ENCODE measurements around the gene DDX24.
A peak's percentile ranks its signal among the peaks of the same experiment; 100 is the strongest.

The DDX24 gene

DNA sequence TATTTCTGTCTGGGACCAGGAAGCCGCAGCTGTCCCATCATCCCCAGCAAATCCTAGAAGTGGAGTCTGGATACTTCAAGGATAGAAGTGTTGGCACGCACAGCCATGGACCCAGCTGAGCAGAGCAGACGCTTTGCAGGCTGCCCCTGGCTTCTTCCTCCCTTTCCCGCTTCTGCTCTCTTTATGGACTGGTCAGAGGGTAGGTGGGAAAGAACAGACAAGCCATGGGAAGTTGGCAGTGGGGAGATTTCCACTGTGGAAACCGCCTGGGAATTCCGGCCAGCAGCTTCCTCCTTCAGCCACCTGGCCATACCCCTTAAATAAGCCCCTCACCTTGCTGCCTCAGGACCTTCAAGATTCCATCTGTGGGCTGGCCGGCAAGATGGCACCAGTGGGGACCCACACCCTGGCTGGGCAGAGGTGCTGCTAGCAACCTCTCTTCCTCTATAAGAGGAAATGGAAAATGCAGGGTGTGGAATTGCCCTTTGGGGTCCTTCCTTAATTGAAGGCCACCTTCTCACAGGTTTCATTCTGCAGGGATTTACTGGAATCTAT lies 34.2 kb downstream of the DDX24 start:
- no peak for DNase-seq

DNA sequence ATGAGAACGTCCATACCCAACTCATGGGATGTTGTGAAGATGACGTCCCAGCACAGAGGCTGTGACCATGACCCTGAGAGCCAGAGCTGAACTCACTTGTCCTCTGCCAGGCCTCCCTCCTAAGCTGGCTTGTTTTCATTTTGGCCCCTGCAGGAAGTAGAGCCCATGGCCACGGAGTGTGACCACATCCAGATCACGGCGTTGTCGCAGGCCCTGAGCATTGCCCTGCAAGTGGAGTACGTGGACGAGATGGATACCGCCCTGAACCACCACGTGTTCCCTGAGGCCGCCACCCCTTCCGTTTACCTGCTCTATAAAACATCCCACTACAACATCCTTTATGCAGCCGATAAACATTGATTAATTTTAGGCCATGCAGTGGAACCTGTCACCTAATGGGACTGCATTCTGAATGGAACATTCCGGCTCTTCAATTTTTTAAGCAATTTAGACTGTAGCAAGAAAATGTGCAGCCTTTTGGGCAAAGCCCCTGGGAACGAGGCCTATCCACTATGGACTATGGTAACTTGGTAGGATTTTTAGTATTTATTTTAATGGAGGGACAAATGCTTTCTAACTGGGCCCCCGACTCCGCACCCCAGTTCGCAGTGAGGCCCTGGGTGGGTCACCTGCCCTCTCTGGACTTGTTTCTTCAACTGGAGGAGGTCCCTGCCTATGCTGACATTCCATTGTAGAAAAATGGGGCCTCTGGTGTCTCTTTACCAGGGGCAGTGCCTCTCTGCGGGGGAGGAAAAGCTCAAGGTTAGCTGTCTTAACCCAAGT lies 35.2 kb downstream of the DDX24 start:
- DNase-seq: no peak

DNA sequence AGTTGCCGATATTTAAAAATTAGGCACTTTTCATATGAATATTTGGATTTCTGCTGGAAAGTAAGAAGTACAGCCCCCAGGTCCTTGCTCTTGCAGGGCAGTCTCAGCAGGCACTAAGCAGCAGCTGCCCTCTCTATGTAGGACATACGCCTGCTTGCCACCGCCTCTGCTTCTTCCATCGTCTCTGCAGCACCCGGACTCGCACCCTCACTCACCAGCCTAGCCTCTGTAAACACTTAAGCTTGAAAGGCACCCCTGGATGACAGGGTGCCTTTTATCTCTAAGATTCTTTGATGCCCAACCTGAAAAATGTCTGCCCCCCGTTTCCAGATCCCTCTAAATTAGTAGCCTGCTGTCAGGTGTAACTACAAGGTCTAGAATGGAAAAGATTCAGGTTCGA lies 35.9 kb downstream of the DDX24 start:
- DNase-seq: no peak

DNA sequence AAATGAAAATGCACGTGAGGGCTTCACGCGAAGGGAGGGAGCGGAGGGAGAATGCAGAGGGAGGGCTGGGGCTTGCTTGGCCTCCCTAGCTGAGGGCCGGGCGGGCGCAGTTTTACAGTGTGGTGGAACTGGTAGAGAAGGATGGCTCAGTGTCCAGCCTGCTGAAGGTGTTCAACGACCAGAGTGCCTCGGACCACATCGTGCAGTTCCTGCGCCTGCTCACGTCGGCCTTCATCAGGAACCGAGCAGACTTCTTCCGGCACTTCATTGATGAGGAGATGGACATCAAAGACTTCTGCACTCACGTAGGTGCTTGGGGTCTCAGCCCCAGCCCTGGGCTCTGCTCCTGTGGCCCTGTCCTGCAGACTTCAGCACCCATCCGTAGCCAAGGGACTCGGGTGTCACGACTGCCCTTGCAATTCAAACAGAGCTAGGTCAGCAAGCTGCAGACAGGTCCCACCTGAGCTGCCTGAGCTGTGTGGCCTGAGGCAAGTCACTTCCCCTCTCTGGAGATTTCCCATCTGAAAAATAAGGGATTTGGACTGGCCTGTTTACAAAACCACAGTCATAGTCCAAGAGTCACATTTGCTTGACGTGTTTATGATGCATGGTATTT lies 36.4 kb downstream of the DDX24 start:
- DNase-seq: no peak

DNA sequence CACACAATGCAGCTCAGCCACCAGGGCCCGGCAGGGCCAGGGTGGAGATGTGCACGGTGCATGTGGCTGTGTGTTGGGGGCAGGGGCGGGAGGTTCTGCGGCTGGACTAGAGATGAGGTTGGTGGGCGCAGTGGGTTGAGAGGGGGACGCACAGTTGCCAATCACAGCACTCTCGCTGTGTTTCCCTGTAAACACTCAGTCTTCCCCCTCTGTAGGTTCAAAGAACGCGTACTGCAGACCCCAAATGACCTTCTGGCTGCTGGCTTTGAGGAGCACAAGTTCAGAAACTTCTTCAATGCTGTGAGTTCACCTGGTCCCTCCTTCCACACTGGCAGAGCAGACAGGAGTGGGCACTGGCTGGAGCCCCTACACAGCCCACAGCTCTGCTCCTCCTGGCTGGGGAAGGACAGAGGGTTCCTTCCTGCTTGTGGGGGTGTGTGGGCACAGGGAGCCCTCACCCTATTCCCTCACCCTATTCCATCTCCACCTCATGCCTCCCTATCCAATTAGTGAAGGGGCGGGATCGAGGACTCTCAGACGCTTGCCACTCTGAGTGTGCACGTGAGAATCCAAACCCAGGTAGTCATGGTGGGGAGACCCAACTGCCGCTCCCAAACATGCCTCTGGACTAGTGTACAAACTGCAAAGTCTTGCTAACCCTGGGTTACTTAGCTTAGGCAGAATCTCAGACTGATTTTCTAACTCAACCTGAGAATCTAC lies 37.1 kb downstream of the DDX24 start:
- DNase-seq: no peak

DNA sequence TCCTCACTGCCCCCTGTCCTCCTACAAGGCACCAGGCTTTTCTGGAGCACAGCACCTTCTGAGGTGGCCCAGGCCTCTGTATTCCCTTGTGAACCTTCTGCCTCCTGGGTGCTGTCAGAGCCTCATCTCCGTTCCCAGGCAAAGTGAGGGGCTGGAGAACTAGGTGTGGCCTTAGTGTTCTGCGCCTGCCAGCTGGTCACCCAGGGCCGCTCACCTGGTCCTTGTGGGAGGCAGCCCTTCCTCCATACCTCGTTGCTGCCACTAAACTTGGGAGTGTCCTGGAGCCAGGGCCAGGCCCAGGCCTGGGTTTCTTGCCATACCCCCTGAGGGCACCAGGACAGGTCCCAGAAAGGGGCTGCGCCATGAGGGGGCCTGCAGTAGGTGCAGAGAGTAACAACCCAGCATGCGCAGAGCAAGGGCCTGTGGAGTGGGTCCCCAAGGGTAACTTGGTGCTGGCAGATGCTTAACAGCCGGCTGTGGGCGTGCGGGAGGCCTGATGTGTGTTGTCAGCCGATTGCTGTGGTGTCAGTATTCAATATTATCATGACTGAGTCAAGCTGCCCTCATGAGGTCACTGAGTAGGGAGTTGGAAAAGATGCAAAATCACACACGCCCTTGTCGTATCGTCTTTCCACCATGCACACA lies 37.8 kb downstream of the DDX24 start:
- DNase-seq: no peak

DNA sequence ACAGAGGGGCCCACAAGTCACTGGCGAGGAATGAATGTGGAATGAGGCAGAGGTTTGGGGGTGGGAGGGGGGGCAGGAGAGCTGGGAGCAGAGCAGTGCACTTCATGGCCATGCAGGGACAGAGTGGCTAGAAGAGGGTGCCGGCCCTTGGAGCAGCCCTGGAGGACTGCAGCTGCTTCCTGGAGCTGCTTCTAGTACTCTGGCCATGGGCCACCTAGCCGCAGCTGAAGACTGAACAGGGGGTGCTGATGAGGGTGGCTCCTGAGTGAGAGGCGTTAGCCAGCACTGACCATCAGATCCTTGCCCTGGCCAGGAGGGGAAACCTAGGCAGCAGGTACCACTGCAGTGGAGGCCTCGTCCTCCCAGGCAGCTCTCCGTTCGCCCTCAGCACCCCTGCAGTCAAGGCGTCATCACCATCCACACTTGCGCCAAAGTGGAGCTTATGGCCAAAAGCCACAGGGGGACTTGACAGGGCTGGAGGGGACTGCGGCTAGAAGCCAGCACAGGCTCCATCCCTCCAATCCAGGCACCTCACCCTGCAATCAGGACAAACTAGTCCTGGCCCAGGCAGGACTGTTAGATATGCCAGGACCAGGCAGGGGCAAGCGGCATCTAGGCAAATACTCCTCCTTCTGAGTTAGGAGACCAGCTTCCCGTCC lies 38.4 kb downstream of the DDX24 start:
- no peak for DNase-seq

DNA sequence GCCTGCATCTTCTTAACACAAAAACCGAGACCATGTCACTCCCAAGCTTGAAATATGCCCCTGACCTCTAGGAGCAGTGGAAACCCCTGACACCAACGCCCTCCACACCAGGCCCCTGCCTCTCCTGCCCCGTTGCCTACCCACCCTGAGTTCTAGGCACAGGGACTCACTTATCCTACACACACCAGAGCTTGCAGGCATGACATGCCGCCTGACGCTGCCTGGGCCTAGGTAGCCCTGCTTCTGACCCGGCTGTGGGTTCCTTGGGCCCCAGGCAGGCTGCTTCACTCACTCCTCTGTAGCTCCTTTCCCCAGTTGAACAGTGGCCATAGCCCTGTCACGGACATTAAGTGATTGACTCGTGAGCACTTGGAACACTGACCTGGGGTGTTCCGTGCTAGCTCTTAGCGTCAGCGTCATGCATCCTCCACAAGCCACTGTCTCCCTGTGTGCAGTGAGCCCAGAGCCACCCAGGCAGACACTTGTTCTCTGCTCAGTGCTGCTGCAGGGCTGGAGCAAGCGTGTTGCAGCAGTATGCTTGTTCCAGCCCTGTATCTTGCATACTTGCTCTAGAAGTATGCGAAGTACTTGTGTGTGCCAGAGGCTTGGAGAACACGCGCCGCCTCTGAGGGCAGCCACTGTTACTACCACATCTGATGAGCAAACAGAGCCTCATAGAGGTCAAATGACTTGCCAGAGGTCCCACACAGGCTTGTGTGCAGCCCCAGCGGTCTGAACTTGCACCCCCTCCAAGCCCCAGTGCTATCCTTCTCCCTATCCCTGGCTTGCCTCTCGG lies 39.3 kb downstream of the DDX24 start:
- DNase-seq: no peak

DNA sequence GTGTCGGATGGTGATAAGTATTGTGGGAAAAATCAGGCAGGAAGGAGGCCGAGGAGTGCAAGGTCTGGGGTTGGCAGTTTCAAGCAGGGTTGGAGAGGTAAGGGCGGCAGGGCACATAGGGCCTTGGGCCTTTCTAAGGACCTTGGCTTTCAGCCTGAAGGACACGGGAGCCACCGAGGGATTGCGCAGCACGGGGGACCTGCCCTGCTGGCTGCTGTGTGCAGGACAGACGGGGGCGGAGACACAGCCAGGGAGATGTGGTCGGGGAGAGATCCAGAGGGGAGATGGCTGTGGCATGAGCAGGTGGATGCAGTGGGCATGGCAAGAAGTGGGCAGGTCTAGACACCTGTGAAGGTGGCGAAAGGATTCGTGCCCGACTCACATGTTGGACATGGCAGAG lies 40.2 kb downstream of the DDX24 start:
- DNase-seq: no peak

DNA sequence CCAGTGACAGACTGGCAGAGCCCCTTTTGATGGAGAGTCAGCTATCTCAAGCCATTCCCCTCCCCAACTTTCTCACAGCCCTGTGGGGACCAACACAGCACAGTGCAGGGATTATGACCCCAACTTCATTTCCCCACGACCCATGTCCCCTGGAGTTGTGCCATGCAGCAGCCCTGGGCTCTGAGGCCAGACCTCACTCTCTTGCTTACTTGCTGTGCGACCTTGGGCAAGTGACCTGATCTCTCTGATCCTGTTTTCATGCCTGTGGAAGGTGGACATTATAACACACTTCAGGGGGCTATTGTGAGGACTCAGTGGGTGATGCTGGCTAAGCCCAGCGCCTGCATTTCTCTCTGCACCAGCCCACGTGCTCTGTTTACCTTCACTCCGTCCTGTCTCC lies 40.8 kb downstream of the DDX24 start:
- DNase-seq: no peak

DNA sequence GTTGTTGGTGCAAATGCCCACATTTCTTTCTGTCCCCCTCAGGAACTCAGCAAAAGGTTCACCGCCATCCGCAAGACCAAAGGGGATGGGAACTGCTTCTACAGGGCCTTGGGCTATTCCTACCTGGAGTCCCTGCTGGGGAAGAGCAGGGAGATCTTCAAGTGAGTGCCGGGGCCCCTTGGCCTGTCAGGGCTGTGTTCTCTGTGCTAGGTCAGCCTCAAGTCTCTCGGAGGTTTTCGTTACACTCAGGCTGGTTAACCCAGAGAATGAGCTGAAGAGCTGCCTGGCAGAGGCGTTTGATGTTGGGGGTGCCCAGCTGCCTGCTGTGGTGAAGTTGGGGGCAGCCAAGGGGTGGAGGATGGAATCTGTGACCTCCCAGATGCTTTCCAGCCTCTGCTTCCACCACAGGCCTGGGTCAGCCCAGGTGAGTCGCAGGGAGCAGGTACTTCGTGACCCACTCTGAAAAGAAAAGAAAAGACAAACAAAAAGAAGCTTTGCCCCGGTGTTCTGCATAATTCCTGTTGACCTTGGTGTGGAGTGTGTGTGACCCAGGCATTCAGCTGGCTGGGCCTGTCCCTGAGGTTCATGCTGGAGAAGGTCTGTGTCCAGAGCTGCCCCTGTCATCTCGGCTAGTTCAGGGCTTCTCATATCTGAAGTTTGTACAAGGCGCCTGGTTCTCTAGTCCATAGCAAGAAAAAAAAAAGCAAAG lies 41.9 kb downstream of the DDX24 start:
- no peak for DNase-seq

DNA sequence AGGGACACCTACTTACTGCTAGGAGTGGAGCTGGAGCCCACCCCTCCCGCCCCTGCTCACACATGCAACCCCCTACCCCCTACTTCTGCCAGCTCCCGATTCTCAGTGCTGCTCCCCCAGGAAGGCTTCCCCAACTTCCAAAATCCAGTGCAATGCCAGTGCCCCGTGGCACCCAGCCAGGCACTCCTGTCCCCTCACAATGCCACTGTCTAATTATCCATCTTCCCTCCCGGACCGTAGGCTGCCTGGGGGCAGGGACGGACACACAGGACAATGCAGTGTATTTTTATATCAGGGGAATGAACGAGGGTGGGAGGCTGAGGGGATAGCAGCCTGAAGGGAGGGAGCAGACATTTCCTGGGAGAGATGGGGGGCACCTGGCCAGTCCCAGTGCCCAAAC lies 42.5 kb downstream of the DDX24 start:
- no peak for DNase-seq

DNA sequence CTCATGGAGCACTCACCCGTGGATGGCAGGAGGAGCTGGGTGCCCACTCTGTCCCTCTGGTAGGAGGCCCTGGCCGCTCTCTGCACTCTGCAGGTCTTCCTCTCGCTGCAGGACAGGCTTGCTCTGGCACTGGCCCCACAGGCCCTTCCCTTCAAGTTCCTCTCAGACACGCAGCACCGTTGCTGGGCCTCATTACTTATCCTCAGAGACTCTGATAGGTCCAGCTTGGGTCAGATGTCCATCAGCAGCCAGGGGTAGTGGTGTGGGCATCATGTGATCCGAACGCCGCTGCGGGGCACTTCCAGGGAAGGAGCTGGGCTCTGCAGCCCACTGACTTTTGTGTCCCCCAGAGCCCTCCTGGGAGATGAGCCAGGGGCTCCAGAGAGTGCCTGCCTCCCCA lies 43.0 kb downstream of the DDX24 start:
- DNase-seq: no peak

DNA sequence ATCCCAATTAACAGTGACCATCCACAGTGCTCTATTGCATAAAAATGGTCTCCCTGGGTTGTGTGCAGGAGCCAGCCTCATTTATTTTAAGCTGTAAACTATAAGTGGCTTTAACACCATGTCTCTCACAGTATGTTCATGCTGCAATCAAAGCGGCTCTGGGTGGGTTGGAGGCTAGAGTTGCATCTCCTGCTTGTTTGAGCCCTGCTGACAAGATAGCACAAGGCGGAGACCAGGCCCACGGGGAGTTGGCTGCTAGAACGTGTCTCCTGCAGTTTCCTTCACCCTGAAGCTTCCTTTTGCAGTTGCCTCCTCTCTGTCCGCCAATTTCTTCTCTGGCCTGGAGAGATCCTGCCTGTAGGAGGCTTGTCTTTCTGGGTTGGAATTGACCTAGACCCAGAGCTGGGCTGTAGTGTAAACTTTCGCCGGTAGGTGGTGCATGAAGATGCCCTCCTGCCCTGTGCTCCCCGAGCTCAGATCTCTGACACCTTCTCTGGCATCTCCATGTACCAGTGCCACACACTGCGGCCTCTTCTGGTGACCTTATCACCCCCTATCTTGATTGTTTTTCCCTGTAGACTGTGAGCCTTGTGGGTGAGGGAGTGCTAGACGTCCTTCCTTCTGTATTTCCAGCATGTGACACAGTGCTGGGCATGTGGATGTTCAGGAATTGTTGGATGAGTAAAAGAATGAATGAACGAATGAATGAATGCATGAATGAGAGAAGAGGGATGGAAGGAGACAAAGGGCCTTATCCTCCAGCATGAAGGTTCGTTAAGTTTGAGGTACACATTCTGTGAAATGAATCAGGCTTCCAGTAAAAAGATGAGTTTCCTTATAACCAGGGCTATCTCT lies 44.5 kb downstream of the DDX24 start:
- peak in 1 of 2 experiments; percentile 63 for DNase-seq

DNA sequence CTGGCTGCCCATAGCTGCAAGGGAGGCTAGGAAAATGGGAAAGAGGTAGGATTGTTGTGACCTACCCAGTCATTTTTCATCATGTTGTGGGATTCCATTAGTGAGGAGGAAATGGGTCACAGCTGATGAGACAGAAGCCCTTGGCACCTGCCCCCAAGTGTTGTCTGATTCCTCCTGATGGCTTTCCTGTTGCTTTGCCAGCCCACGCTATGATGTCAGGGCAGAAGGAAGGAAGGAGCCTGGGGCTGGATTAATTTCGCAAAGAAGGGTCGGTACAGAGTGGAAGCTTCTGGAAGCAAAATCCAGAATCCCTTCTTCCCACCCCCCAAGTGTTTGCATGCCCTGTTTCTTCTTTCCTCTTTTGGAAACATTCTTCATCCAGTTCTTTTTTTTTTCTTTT lies 46.1 kb downstream of the DDX24 start:
- DNase-seq: no peak

DNA sequence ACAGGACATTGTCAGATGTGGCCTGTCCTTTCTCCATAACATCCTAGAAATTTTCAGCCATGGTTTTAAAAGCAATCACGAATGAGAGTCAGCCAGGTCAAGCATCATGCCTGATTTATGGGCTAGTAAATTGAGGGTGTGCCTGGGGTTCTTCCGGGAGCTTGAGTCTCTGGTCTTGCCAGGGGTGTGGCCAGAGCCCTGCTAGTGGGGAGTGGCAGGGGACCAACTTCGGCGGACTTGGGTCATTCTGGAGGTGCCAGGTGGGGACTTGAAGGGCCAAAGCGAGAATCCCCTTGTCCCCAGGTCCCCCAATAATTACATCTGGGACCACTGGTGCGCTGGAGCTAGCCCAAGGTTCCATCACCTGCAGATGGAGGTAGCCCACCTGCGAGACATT lies 49.1 kb downstream of the DDX24 start:
- DNase-seq: no peak

DNA sequence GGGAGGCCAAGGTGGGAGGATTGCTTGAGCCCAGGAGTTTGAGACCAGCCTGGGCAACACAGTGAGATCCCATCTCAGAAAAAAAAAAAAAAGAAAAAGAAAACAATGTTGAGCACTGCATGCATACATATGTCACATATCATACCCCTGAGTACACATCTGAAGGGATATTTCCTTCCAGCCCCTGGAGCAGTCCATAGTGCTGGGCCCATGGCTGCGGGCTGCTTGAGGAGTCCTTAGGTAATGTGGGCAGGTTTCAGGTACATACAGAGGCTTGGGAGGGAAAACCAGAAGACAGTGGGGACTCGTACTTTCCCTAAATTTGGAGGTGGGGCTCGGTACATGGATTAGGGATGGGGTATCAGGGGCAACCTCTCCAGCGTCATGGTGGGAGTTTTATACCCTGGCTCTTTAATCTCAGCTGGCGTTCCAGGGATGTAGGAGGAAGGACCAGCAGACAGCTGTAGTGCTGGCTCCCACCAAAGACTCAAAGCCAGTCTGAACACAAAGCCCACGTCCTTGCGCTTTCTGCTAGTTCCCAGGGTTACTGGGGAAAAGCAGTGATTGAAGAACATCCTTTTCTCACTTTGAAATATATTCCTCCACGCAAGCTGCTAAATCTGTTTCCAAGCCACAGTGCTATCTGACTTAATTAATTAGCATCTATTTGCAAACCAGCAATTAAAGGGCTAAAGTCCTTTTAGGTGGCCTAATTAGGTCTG lies 49.7 kb downstream of the DDX24 start:
- no peak for DNase-seq

DNA sequence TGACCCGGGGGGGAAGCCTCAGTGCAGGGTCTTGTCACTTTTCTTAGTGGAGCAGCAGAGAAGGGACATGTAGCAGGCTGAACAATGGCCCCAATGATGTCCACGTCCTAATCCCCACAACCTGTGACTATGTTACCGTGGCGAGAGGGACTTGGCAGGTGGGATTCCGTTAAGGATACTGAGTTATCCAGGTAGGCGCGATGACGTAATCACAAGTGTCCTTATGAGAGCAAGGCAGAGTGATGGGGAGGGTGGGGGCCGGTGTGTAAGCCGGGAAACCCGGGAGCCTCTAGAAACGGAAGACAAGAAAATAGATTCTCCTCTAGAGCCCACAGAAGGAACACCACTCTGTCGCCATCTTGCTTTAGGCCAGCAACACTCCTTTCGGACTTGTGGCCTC lies 50.4 kb downstream of the DDX24 start:
- DNase-seq: no peak

DNA sequence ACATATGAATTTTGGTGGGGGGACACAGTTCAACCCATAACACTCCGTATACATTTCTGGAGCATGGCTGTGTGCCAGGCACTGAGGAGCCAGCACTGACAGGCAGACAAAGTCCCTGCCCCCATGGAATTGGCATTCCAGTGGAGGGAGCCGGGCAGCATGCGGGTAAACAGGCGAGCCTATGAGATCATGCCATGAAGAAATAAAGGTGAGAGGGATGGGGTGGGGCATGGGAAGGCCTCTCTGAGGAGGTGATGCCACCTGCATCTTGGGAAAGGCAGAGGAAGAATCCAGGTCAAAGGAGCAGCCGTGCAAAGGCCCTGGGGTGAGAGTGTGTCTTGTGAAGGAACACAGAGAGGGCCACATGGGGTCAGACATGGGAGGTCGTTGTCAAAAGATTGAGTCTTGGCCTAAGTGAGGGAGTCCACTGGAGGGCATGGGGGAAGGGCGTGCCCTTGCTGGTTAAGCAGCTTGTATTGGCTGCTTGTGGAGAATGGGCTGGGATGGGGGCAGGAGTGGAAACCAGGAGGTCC lies 51.3 kb downstream of the DDX24 start:
- DNase-seq: no peak

Data from SW 1271 (cell line).